Hepatic stellate cell (primary cell): ENCODE measurements around the gene ING1.
"Not testable (repeated sequence)": the region's sequence is repeated elsewhere in the genome, so short reads cannot be mapped to it uniquely, and the experiment has no call there.

ENCODE experiments used
- DNase-seq: peaks from one replicate; pipeline ENCODE4 v3.0.0; 2011; ENCODE audit warnings: low spot score

ING1 gene

GRCh38 chr13:110715395-110716246 lies 2.1 kb downstream of the ING1 start:
- DNase-seq: peak; percentile 97

GRCh38 chr13:110716247-110716515 lies 2.7 kb downstream of the ING1 start:
- DNase-seq: no peak

- no peak for DNase-seq
Measured at GRCh38 chr13:110719036-110719710, 5.7 kb downstream of the ING1 start.

GRCh38 chr13:110722971-110723370 lies 9.5 kb downstream of the ING1 start:
- no peak for DNase-seq

- no peak for DNase-seq
Measured at GRCh38 chr13:110723598-110723997, 10.1 kb downstream of the ING1 start.

- not testable (repeated sequence) for DNase-seq
Measured at GRCh38 chr13:110726153-110726552, 12.7 kb downstream of the ING1 start.

GRCh38 chr13:110726726-110727125 lies 13.2 kb downstream of the ING1 start:
- DNase-seq: no peak

GRCh38 chr13:110731072-110731471 lies 17.6 kb downstream of the ING1 start:
- no peak for DNase-seq

- no peak for DNase-seq
Measured at GRCh38 chr13:110734561-110734960, 21.1 kb downstream of the ING1 start.

- no peak for DNase-seq
Measured at GRCh38 chr13:110737555-110737954, 24.1 kb downstream of the ING1 start.

- DNase-seq: no peak
Measured at GRCh38 chr13:110743687-110744086, 30.2 kb downstream of the ING1 start.

- no peak for DNase-seq
Measured at GRCh38 chr13:110746438-110746837, 32.9 kb downstream of the ING1 start.

- DNase-seq: no peak
Measured at GRCh38 chr13:110748271-110748670, 34.8 kb downstream of the ING1 start.

- no peak for DNase-seq
Measured at GRCh38 chr13:110756219-110756631, 42.7 kb downstream of the ING1 start.

- DNase-seq: no peak
Measured at GRCh38 chr13:110757296-110757695, 43.8 kb downstream of the ING1 start.

- no peak for DNase-seq
Measured at GRCh38 chr13:110758195-110758805, 44.8 kb downstream of the ING1 start.

GRCh38 chr13:110759710-110760109 lies 46.2 kb downstream of the ING1 start:
- DNase-seq: peak; percentile 14

GRCh38 chr13:110760611-110761010 lies 47.1 kb downstream of the ING1 start:
- no peak for DNase-seq

GRCh38 chr13:110766671-110767430 lies 53.4 kb downstream of the ING1 start:
- no peak for DNase-seq

- DNase-seq: no peak
Measured at GRCh38 chr13:110767476-110767875, 54.0 kb downstream of the ING1 start.

- DNase-seq: no peak
Measured at GRCh38 chr13:110769097-110769496, 55.6 kb downstream of the ING1 start.

- no peak for DNase-seq
Measured at GRCh38 chr13:110770678-110771077, 57.2 kb downstream of the ING1 start.

GRCh38 chr13:110771194-110771593 lies 57.7 kb downstream of the ING1 start:
- DNase-seq: no peak
